ENCODE measurements around the gene CARHSP1. TPM values are rescaled to one million over a fixed set of nuclear protein-coding genes. Genes with fewer than 3 reads are reported as not detected.
"Not testable (repeated sequence)": the region's sequence is repeated elsewhere in the genome, so short reads cannot be mapped to it uniquely, and the experiment has no call there.

The CARHSP1 gene
- polyA plus RNA-seq (2011; rRNA removed) (65.5 and 91.1 TPM in 2 replicates), polyA minus RNA-seq (2011; rRNA and poly(A)+ RNA removed) (104 and 137 TPM in 2 replicates)

GRCh38 chr16:8868416-8869211, at the start of gene CARHSP1:
Gene CARHSP1, minus strand, starts transcription at chr16:8869006. Its CDS starts 9,678 bp downstream, at chr16:8859328.
- CTCF ChIA-PET = interaction anchor here (1.2 to 4.5 kb wide), 4 partner anchors 12 to 266 kb away, joined by 3 to 43 read pairs (median 3); no protein-coding TSS in a partner anchor
- DNase-seq (ENCODE audit: low read depth, low spot score) = no peak

GRCh38 chr16:8917336-8917735, 48.5 kb upstream of the CARHSP1 start:
- H3K27me3 ChIP-seq (ENCODE audit: control insufficient read depth, insufficient read depth, low read length); POLR2A ChIA-PET; DNase-seq (ENCODE audit: low read depth, low spot score); H3K27ac ChIP-seq (ENCODE audit: low read depth, low read length); H3K4me3 ChIP-seq (ENCODE audit: low read depth, low read length); H3K9me3 ChIP-seq (ENCODE audit: control insufficient read depth, insufficient read depth, low read length): not testable (repeated sequence)
- CTCF ChIA-PET = interaction anchor here (2.3 kb wide), 1 partner anchor 91 kb away, joined by 8 read pairs; no protein-coding TSS in a partner anchor

More at GRCh38 chr16:8868416-8869211, at the start of gene CARHSP1:
- Histone ChIP-seq H3K27me3 (ENCODE audit: control insufficient read depth, insufficient read depth, low read length) (no peaks in the 10 kb centered on the region), H3K4me3 (ENCODE audit: low read depth, low read length) (peak within 1 kb of the TSS; percentile 68), H3K27ac (ENCODE audit: low read depth, low read length) (peak within 1 kb of the TSS; percentile 89), H3K9me3 (ENCODE audit: control insufficient read depth, insufficient read depth, low read length) (no peaks in the 10 kb centered on the region; the same call in 1 of the 2 replicates)
- TF ChIP-seq CTCF (IDR thresholded peaks at IDR 0.05; ENCODE audit: low read depth, low read length) = no peak
- POLR2A ChIA-PET = interaction anchor here (0.7 to 2.1 kb wide), 16 partner anchors 8 to 234 kb away, joined by 3 to 21 read pairs (median 4); partner anchors contain the start of genes HAPSTR1 and USP7

- ChIA-PET POLR2A (no interaction called here), CTCF (interaction anchor here (0.7 to 1.2 kb wide), 2 partner anchors 92 to 123 kb away, joined by 4 read pairs; no protein-coding TSS in a partner anchor)
- no peak for TF ChIP-seq CTCF (IDR thresholded peaks at IDR 0.05; ENCODE audit: low read depth, low read length)
- no peak overlapping the region for H3K4me3 ChIP-seq (ENCODE audit: low read depth, low read length)
- no peaks in the 10 kb centered on the region for H3K9me3 ChIP-seq (ENCODE audit: control insufficient read depth, insufficient read depth, low read length)
- DNase-seq (ENCODE audit: low read depth, low spot score) = no peak
- H3K27ac ChIP-seq (ENCODE audit: low read depth, low read length) = no peak overlapping the region
- no peaks in the 10 kb centered on the region for H3K27me3 ChIP-seq (ENCODE audit: control insufficient read depth, insufficient read depth, low read length)
These were observed 47.9 kb upstream of the CARHSP1 start for GRCh38 chr16:8916541-8917225.

- H3K27me3 ChIP-seq (ENCODE audit: control insufficient read depth, insufficient read depth, low read length) = no peaks in the 10 kb centered on the region
- no peak for TF ChIP-seq CTCF (IDR thresholded peaks at IDR 0.05; ENCODE audit: low read depth, low read length)
- ChIA-PET CTCF (interaction anchor here (1.2 kb wide), 1 partner anchor 93 kb away, joined by 4 read pairs; no protein-coding TSS in a partner anchor), POLR2A (no interaction called here)
- no peaks in the 10 kb centered on the region for H3K9me3 ChIP-seq (ENCODE audit: control insufficient read depth, insufficient read depth, low read length)
- no peak overlapping the region for H3K4me3 ChIP-seq (ENCODE audit: low read depth, low read length)
- DNase-seq (ENCODE audit: low read depth, low spot score) = no peak
- no peak overlapping the region for H3K27ac ChIP-seq (ENCODE audit: low read depth, low read length)
These were observed 47.0 kb upstream of the CARHSP1 start for GRCh38 chr16:8915722-8916301.

GRCh38 chr16:8914098-8914497, 45.3 kb upstream of the CARHSP1 start:
- H3K9me3 ChIP-seq (ENCODE audit: control insufficient read depth, insufficient read depth, low read length) = no peaks in the 10 kb centered on the region
- H3K4me3 ChIP-seq (ENCODE audit: low read depth, low read length) = no peak overlapping the region
- ChIA-PET POLR2A (no interaction called here), CTCF (interaction anchor here (1.5 kb wide), 1 partner anchor 347 kb away, joined by 3 read pairs; no protein-coding TSS in a partner anchor)
- TF ChIP-seq CTCF (IDR thresholded peaks at IDR 0.05; ENCODE audit: low read depth, low read length) = no peak
- no peaks in the 10 kb centered on the region for H3K27me3 ChIP-seq (ENCODE audit: control insufficient read depth, insufficient read depth, low read length)
- no peak for DNase-seq (ENCODE audit: low read depth, low spot score)
- H3K27ac ChIP-seq (ENCODE audit: low read depth, low read length) = no peak overlapping the region

Data from AG04450 (cell line).